Vagina (tissue), 2 donors: ENCODE measurements around the gene MLH3. TPM values are rescaled to one million over a fixed set of nuclear protein-coding genes. Genes with fewer than 3 reads are reported as not detected.

Experiments
- DNase-seq, 2 donors: peaks; one replicate each; pipeline ENCODE4 v3.0.0-alpha.2; 2017; ENCODE audit errors: extremely low spot score in 2 of 2
- H3K27ac ChIP-seq: fragments of 200-600 bp; sonication (generic); one replicate; pipeline ENCODE4 v1.5.1; 2019
- H3K27me3 ChIP-seq: fragments of 200-600 bp; sonication (generic); one replicate; pipeline ENCODE4 v1.5.1; 2019
- H3K36me3 ChIP-seq, 2 donors: fragments of 200-600 bp; sonication (generic); one replicate each; pipeline ENCODE4 v1.5.1; 2017 to 2019
- H3K4me1 ChIP-seq: fragments of 200-600 bp; sonication (generic); one replicate; pipeline ENCODE4 v1.5.1; 2019
- H3K4me3 ChIP-seq, 2 donors: fragments of 200-600 bp; sonication (generic); 1 replicate in 1 of 2; 2 replicates in 1 of 2; pipeline ENCODE4 v1.5.1; 2016 to 2019
- H3K9me3 ChIP-seq: fragments of 200-600 bp; sonication (generic); one replicate; pipeline ENCODE4 v1.5.1; 2019
- CTCF ChIP-seq, 3 experiments: fragments of 450-650 bp in 2 of 3; fragments of 200-600 bp in 1 of 3; sonication (generic) in 1 of 3; IDR thresholded peaks; one replicate each; pipeline ENCODE4 v1.5.1; 2017 to 2019; ENCODE audit warnings: antibody characterized with exemption in 3 of 3, mild to moderate bottlenecking in 2 of 3, moderate library complexity in 2 of 3
- POLR2A ChIP-seq, 2 donors: fragments of 450-650 bp; IDR thresholded peaks; one replicate each; pipeline ENCODE4 v1.6.1; 2017; ENCODE audit warnings: antibody characterized with exemption in 2 of 2, mild to moderate bottlenecking in 2 of 2, moderate library complexity in 2 of 2
- POLR2AphosphoS5 ChIP-seq, 2 donors: sonication (generic); formaldehyde crosslinking; IDR thresholded peaks; one replicate each; pipeline ENCODE4 v1.9.0; 2017; ENCODE audit warnings: antibody characterized with exemption in 2 of 2, mild to moderate bottlenecking in 2 of 2, low read depth in 1 of 2; ENCODE audit not compliant: insufficient read depth in 1 of 2
- intact Hi-C: fragments of 100-400 bp; cut with DNase I; formaldehyde crosslinking; loops from one replicate; pipeline ENCODE4 v1.15.1; 2023
- small RNA-seq: library from RNA; depleted of rRNA; stranded (forward); fragments of <200 nt; gene quantifications from one replicate; pipeline ENCODE3, GENCODE V24; 2016
- total RNA-seq: library from RNA; depleted of rRNA; stranded (reverse); fragments of >200 nt; gene quantifications from one replicate; pipeline ENCODE4 v1.2.3, GENCODE V29; 2016

Gene MLH3
- total RNA-seq, 1 donor from 2014 or later, result 32.9 TPM

GRCh38 chr14:74964787-74965485 lies 86.3 kb downstream of the MLH3 start:
- H3K27ac ChIP-seq, result no peak overlapping the region
- TF ChIP-seq POLR2A (IDR thresholded peaks at IDR 0.05) (no peak), CTCF (IDR thresholded peaks at IDR 0.05) (no peak), POLR2AphosphoS5 (IDR thresholded peaks at IDR 0.05; ENCODE audit: insufficient read depth in 1 of 2, low read depth in 1 of 2) (no peak)
- DNase-seq, result no peak
- peaks cover 4% of the 10 kb centered on the region for H3K4me1 ChIP-seq
- intact Hi-C loops, result no loop called here
- H3K9me3 ChIP-seq, result no peaks in the 10 kb centered on the region
- no peak overlapping the region for H3K4me3 ChIP-seq
- H3K36me3 ChIP-seq, result no peaks in the 10 kb centered on the region
- no peaks in the 10 kb centered on the region for H3K27me3 ChIP-seq

Small RNA genes within 50 kb of the gene (small RNA-seq; reads per million reads assigned to genes)
- gene RNU6-689P, result not detected

Other genes with a start within 250 kb of the MLH3 start
- gene PROX2, start 175.3 kb downstream of the MLH3 start, total RNA-seq, result not detected
- 109 TPM for gene DLST, start 169.6 kb downstream of the MLH3 start, total RNA-seq
- 2.0 TPM for gene RPS6KL1, start 128.2 kb downstream of the MLH3 start, total RNA-seq
- gene PGF, start 95.9 kb downstream of the MLH3 start, total RNA-seq, result 8.3 TPM
- gene EIF2B2, start 48.5 kb downstream of the MLH3 start, total RNA-seq, result 22.8 TPM
- gene ACYP1, start 12.6 kb upstream of the MLH3 start, total RNA-seq, result 32.4 TPM
- gene ZC2HC1C, start 18.2 kb upstream of the MLH3 start, total RNA-seq, result not detected
- 58.4 TPM for gene NEK9, start 75.6 kb upstream of the MLH3 start, total RNA-seq
- gene TMED10, start 125.1 kb upstream of the MLH3 start, total RNA-seq, result 249 TPM
- 884 TPM for gene FOS, start 227.4 kb upstream of the MLH3 start, total RNA-seq